Measurements from ENCODE around the gene TMEM50A.
"Not testable (repeated sequence)": the region's sequence is repeated elsewhere in the genome, so short reads cannot be mapped to it uniquely, and the experiment has no call there.

Gene TMEM50A

GRCh38 chr1:25387096-25387495, 49.0 kb downstream of the TMEM50A start:
- DNase-seq (ENCODE audit: low spot score): not testable (repeated sequence)

- not testable (repeated sequence) for DNase-seq (ENCODE audit: low spot score)
Observed at GRCh38 chr1:25388691-25389090, 50.6 kb downstream of the TMEM50A start.

GRCh38 chr1:25389721-25390120, 51.6 kb downstream of the TMEM50A start:
- DNase-seq (ENCODE audit: low spot score): not testable (repeated sequence)

- DNase-seq (ENCODE audit: low spot score): no peak
Observed at GRCh38 chr1:25392841-25393240, 54.7 kb downstream of the TMEM50A start.

DNA sequence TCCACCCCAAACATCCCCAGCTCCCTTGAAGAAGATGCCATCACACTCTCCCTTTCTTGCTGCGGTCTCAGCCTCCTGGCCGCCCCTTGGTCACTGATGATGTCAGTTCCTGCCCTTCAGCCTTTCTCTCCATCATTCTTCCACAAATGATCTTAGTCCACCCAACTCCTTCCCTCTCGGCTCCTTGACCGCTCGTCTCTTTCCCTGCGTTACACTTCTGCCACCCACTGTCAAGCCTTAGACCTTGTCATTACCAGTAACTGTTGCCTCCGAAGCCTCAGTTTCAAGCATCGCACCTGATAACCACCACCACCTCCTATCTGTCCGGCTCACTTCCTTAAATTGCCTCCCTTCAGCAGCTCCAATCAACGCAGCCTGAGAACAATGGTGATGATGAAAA, 59.4 kb downstream of the TMEM50A start:
- not testable (repeated sequence) for DNase-seq (ENCODE audit: low spot score)

DNA sequence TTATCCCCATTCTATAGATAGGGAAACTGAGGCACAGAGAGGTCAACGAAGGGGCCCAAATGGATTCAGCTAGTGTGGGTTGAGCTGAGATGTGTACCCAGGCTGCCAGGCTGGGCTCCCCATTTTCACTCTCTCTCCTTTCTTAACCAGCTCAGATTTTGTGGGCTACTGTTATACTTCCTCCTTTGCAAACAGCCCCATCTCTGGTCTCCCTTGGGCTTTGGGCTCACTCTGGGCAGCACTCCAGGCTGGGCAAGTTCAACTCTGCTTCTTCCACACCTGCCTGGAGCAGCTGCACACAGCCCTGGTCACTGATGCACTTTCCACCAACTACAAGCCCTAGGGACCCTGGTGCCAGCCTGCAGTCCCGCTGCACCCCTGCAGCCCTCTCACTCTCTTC, 59.9 kb downstream of the TMEM50A start:
- DNase-seq (ENCODE audit: low spot score): not testable (repeated sequence)

GRCh38 chr1:25402947-25403803, 65.0 kb downstream of the TMEM50A start:
- DNase-seq (ENCODE audit: low spot score): not testable (repeated sequence)

GRCh38 chr1:25405731-25406305, 67.7 kb downstream of the TMEM50A start:
- not testable (repeated sequence) for DNase-seq (ENCODE audit: low spot score)

DNA sequence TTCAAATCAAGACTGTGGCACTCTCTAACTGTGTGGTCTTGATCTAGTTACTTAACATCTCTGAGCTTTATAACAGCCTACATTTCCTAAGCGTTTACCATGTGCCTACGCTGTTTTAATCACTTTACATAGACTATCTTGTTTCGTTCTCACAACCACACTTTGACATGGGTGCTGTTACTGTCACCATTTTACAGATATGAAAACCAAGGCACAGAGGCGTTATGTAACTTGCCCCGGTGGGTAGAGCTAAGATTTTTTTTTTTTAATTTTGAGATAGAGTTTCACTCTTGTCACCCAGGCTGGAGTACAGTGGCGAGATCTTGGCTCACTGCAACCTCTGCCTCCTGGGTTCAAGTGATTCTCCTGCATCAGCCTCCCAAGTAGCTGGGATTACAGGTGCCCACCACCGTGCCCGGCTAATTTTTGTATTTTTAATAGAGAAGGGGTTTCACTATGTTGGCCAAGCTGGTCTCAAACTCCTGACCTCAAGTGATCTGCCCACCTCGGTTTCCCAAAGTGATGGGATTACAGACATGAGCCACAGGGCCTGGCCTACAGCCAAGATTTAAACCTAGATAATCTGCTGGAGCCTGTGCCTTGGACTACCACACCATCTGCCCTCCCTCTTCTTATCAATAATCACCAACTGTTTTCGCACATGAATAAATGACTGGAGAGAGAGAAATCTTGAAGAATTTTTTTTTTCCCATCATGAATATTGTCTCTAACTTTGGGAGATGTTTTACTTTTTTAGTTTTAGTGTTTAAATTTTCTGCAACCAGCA, 71.7 kb downstream of the TMEM50A start:
- not testable (repeated sequence) for DNase-seq (ENCODE audit: low spot score)
